B cell (primary cell): ENCODE results near the gene JARID2. TPM values are rescaled to one million over a fixed set of nuclear protein-coding genes. Genes with fewer than 3 reads are reported as not detected.

Source experiments
- ATAC-seq: fragments of 200-7000 bp; cut with Tn5 transposase; one replicate; pipeline ENCODE4 v1.10.0; 2021; ENCODE audit warnings: low read depth, mild to moderate bottlenecking, moderate number of reproducible peaks, moderate library complexity
- CTCF ChIA-PET: fragments of 350-600 bp; sonication (Branson Sonifier 250); formaldehyde crosslinking; loops from one replicate; lab custom pipeline; 2021; ENCODE audit warnings: antibody characterized with exemption, inconsistent platforms; lab: Charles Lee
- POLR2A ChIA-PET: fragments of 350-600 bp; sonication (Branson Sonifier 250); formaldehyde crosslinking; loops from one replicate; lab custom pipeline; 2021; ENCODE audit warnings: antibody characterized with exemption; lab: Charles Lee
- DNase-seq: peaks from one replicate; pipeline ENCODE4 v3.0.0; 2013
- H2AFZ ChIP-seq: 2 replicates; pipeline ENCODE4 v1.6.1; 2012; ENCODE audit warnings: mild to moderate bottlenecking, low read depth, low read length; ENCODE audit not compliant: insufficient read depth, poor library complexity, severe bottlenecking
- H3K27ac ChIP-seq, 2 donors: 1 replicate in 1 of 2; 2 replicates in 1 of 2; pipeline ENCODE4 v1.5.1; 2012 to 2013; ENCODE audit warnings: low read length in 2 of 2, mild to moderate bottlenecking in 2 of 2, moderate library complexity in 1 of 2
- H3K27me3 ChIP-seq, 4 experiments: fragments of 200-600 bp in 1 of 4; sonication (generic) in 1 of 4; replicated peaks in 1 of 4; 1 replicate in 2 of 4; 2 replicates in 2 of 4; pipeline versions ENCODE4 v1.6.1 to v1.7.0; 2013 to 2016; ENCODE audit warnings: low read length in 3 of 4, mild to moderate bottlenecking in 2 of 4, mixed read lengths in 1 of 4, moderate library complexity in 1 of 4; ENCODE audit not compliant: insufficient read depth in 4 of 4, control insufficient read depth in 3 of 4; ENCODE audit errors: control extremely low read depth in 1 of 4
- H3K36me3 ChIP-seq, 2 experiments: replicated peaks in 1 of 2; 1 replicate in 1 of 2; 2 replicates in 1 of 2; pipeline versions ENCODE4 v1.6.1 to v1.7.1; 2013; ENCODE audit warnings: low read length in 1 of 2; ENCODE audit not compliant: insufficient read depth in 2 of 2, control insufficient read depth in 1 of 2; ENCODE audit errors: control extremely low read depth in 1 of 2, extremely low read depth in 1 of 2
- H3K4me1 ChIP-seq, 2 donors: fragments of 200-600 bp in 1 of 2; sonication (generic) in 1 of 2; 1 replicate in 1 of 2; 2 replicates in 1 of 2; pipeline versions ENCODE4 v1.5.1 to v1.6.1; 2013 to 2017; ENCODE audit warnings: low read length in 2 of 2; ENCODE audit not compliant: control insufficient read depth in 2 of 2, insufficient read depth in 2 of 2
- H3K4me2 ChIP-seq: replicated peaks from 2 replicates; pipeline ENCODE3; 2012; ENCODE audit warnings: mild to moderate bottlenecking, low read depth, low read length; ENCODE audit not compliant: poor library complexity, severe bottlenecking
- H3K4me3 ChIP-seq, 5 experiments: fragments of 200-600 bp in 1 of 5; sonication (generic) in 1 of 5; 1 replicate in 3 of 5; 2 replicates in 2 of 5; pipeline versions ENCODE4 v1.5.1 to v1.7.0; 2011 to 2016; ENCODE audit warnings: low read length in 4 of 5, mild to moderate bottlenecking in 4 of 5, low read depth in 2 of 5, control low read depth in 1 of 5, moderate library complexity in 1 of 5; ENCODE audit not compliant: insufficient read depth in 1 of 5; ENCODE audit errors: control extremely low read depth in 1 of 5, extremely low read depth in 1 of 5
- H3K79me2 ChIP-seq: fragments of 200-600 bp; sonication (generic); one replicate; pipeline ENCODE4 v1.6.0; 2016; ENCODE audit warnings: low read length; ENCODE audit not compliant: control insufficient read depth, insufficient read depth
- H3K9ac ChIP-seq: fragments of 200-600 bp; sonication (generic); 2 replicates; pipeline ENCODE4 v1.6.1; 2017; ENCODE audit warnings: mild to moderate bottlenecking, low read length, moderate library complexity
- H3K9me3 ChIP-seq, 3 donors: one replicate each; pipeline versions ENCODE4 v1.6.1 to v1.7.1; 2013; ENCODE audit warnings: low read length in 2 of 3; ENCODE audit not compliant: control insufficient read depth in 2 of 3, insufficient read depth in 1 of 3; ENCODE audit errors: control extremely low read depth in 1 of 3
- H4K20me1 ChIP-seq: 2 replicates; pipeline ENCODE4 v1.6.0; 2012; ENCODE audit warnings: mild to moderate bottlenecking, low read length; ENCODE audit not compliant: insufficient read depth, control insufficient read depth, poor library complexity, severe bottlenecking
- H3K27ac Mint-ChIP-seq: one replicate; pipeline ENCODE4 v1.8.0; 2021; ENCODE audit warnings: mixed read lengths
- H3K27me3 Mint-ChIP-seq: one replicate; pipeline ENCODE4 v1.8.0; 2021; ENCODE audit warnings: mixed read lengths
- H3K4me1 Mint-ChIP-seq: one replicate; pipeline ENCODE4 v1.8.0; 2021; ENCODE audit warnings: mixed read lengths
- H3K4me3 Mint-ChIP-seq: one replicate; pipeline ENCODE4 v1.8.0; 2021; ENCODE audit warnings: mixed read lengths
- H3K9me3 Mint-ChIP-seq: one replicate; pipeline ENCODE4 v1.8.0; 2022; ENCODE audit warnings: mixed read lengths; ENCODE audit not compliant: insufficient read depth
- CTCF ChIP-seq: fragments of 200-600 bp; IDR thresholded peaks from one replicate; pipeline ENCODE4 v1.8.0; 2022; ENCODE audit warnings: antibody characterized with exemption, mild to moderate bottlenecking
- EZH2 ChIP-seq: IDR thresholded peaks from 2 replicates; pipeline ENCODE4 v1.6.1; 2012; ENCODE audit warnings: borderline replicate concordance, low read depth, mild to moderate bottlenecking, moderate library complexity, low read length; ENCODE audit not compliant: insufficient read depth, poor library complexity, severe bottlenecking
- WGBS: methylation state at CpG from one replicate; pipeline ENCODE4 v1.1.5; 2013; ENCODE audit warnings: missing lambda C conversion rate; ENCODE audit not compliant: insufficient coverage; 5-methylcytosine and 5-hydroxymethylcytosine counted together
- intact Hi-C: fragments of 100-400 bp; cut with micrococcal nuclease; formaldehyde crosslinking; loops from one replicate; pipeline ENCODE4 v1.10.0; 2022
- polyA plus RNA-seq: library from polyadenylated mRNA; depleted of rRNA; stranded (reverse); fragments of >200 nt; gene quantifications from 2 replicates; pipeline ENCODE4 v1.2.3, GENCODE V29; 2012
- total RNA-seq, 2 donors: library from RNA; stranded (reverse); fragments of 120-200 nt in 1 of 2; gene quantifications; 1 replicate in 1 of 2; 2 replicates in 1 of 2; pipeline versions ENCODE4 v1.2.3 to v1.2.4, GENCODE V29; 2013 to 2022

JARID2 gene
- total and polyA plus RNA-seq, 2 donors (not counting 1 experiment from before 2014, with no cell fraction given): 11.0 to 58.1 TPM

- H3K4me1 Mint-ChIP-seq: peaks cover 65% of the 10 kb centered on the region
- ATAC-seq: no peak
These were observed 307.2 kb downstream of the JARID2 start for GRCh38 chr6:15553031-15553430.

More at GRCh38 chr6:15553031-15553430, 307.2 kb downstream of the JARID2 start:
- Histone ChIP-seq H4K20me1 (peaks cover 6% of the 10 kb centered on the region), H3K79me2 (peaks cover 33% of the 10 kb centered on the region), H3K4me1 (peaks cover 26 to 35% of the 10 kb centered on the region in 2 donors), H3K27ac (peak overlapping the region in 1 of 2 donors; percentile 62), H3K9ac (no peak overlapping the region), H3K4me2 (no peak overlapping the region), H2AFZ (no peak overlapping the region), H3K4me3 (no peak overlapping the region), H3K36me3 (no peaks in the 10 kb centered on the region), H3K27me3 (no peaks in the 10 kb centered on the region), H3K9me3 (peaks cover 0 to 6% (median 0%) of the 10 kb centered on the region in 3 donors)
- no peak for DNase-seq
- H3K27me3 Mint-ChIP-seq: no peaks in the 10 kb centered on the region
- ChIA-PET POLR2A (no interaction called here), CTCF (interaction anchor here (1.0 to 1.5 kb wide), 2 partner anchors 68 to 578 kb away, joined by 3 to 4 read pairs; no protein-coding TSS in a partner anchor)
- no peak overlapping the region for H3K4me3 Mint-ChIP-seq
- WGBS: no CpG with 5 or more reads among the region's 2 CpGs
- intact Hi-C loops: no loop called here
- TF ChIP-seq CTCF (no peak), EZH2 (no peak)
- H3K9me3 Mint-ChIP-seq: no peaks in the 10 kb centered on the region
- H3K27ac Mint-ChIP-seq: peak overlapping the region; percentile 73
